Measurements from ENCODE around the gene EPDR1.

DNA sequence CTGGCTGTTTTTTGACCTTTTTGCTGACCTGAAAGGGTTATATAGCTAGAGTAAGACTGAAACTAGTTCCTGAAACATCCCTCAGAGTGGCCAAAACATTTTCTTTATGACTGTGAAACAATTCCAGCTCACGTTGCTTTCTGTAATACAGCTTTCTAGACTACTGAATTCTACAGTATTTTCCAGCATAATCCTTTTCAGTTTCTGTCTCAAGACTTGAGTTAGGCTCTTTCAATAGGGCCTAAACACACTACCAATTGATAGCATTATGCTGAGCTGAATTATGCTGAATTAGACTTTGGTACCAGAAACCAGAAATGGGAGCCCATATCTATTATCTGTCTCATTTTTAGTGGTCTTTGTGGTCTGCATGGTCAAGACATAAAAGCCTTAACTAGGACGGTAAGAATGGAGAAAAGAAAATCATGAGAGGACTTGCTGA is 72.6 kb downstream of the EPDR1 start:
- TF ChIP-seq, protein P1, sequence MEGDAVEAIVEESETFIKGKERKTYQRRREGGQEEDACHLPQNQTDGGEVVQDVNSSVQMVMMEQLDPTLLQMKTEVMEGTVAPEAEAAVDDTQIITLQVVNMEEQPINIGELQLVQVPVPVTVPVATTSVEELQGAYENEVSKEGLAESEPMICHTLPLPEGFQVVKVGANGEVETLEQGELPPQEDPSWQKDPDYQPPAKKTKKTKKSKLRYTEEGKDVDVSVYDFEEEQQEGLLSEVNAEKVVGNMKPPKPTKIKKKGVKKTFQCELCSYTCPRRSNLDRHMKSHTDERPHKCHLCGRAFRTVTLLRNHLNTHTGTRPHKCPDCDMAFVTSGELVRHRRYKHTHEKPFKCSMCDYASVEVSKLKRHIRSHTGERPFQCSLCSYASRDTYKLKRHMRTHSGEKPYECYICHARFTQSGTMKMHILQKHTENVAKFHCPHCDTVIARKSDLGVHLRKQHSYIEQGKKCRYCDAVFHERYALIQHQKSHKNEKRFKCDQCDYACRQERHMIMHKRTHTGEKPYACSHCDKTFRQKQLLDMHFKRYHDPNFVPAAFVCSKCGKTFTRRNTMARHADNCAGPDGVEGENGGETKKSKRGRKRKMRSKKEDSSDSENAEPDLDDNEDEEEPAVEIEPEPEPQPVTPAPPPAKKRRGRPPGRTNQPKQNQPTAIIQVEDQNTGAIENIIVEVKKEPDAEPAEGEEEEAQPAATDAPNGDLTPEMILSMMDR (IDR thresholded peaks at IDR 0.05), result no peak
- TF ChIP-seq ZFX (IDR thresholded peaks at IDR 0.05; ENCODE audit: borderline replicate concordance), result no peak

Data from 22Rv1 (cell line).